Ascending aorta (tissue), 2 donors: Measurements from ENCODE around the gene TUBB3. TPM values are rescaled to one million over a fixed set of nuclear protein-coding genes. Genes with fewer than 3 reads are reported as not detected.

ENCODE experiments used
- DNase-seq, 2 donors: peaks; one replicate each; pipeline ENCODE4 v3.0.0-alpha.2; 2019; ENCODE audit warnings: low spot score in 2 of 2
- H3K27ac ChIP-seq, 2 donors: fragments of 200-600 bp; sonication (generic); one replicate each; pipeline ENCODE4 v1.5.1; 2016 to 2017; ENCODE audit warnings: mild to moderate bottlenecking in 1 of 2
- H3K27me3 ChIP-seq: fragments of 200-600 bp; sonication (generic); one replicate; pipeline ENCODE4 v1.5.1; 2017
- H3K36me3 ChIP-seq, 2 donors: fragments of 200-600 bp; sonication (generic); one replicate each; pipeline ENCODE4 v1.5.1; 2016
- H3K4me1 ChIP-seq, 2 donors: fragments of 200-600 bp; sonication (generic); one replicate each; pipeline ENCODE4 v1.5.1; 2016 to 2017; ENCODE audit warnings: mild to moderate bottlenecking in 1 of 2
- H3K4me3 ChIP-seq, 2 donors: fragments of 200-600 bp; sonication (generic); one replicate each; pipeline ENCODE4 v1.5.1; 2016 to 2017; ENCODE audit warnings: mild to moderate bottlenecking in 1 of 2
- H3K9me3 ChIP-seq, 2 donors: fragments of 200-600 bp; sonication (generic); one replicate each; pipeline ENCODE4 v1.5.1; 2016
- CTCF ChIP-seq, 3 experiments: fragments of 200-600 bp in 2 of 3; fragments of 450-650 bp in 1 of 3; sonication (generic) in 2 of 3; IDR thresholded peaks; one replicate each; pipeline ENCODE4 v1.5.1; 2016 to 2019; ENCODE audit warnings: antibody characterized with exemption in 3 of 3, mild to moderate bottlenecking in 1 of 3, moderate library complexity in 1 of 3
- intact Hi-C: fragments of 100-400 bp; cut with DNase I; formaldehyde crosslinking; loops from one replicate; pipeline ENCODE4 v1.15.1; 2023
- total RNA-seq: library from RNA; depleted of rRNA; stranded (reverse); fragments of >200 nt; gene quantifications from one replicate; pipeline ENCODE4 v1.1.0, GENCODE V29; 2016

Gene TUBB3
- total RNA-seq, 1 donor from 2014 or later: 2.3 TPM

- no peak overlapping the region for H3K4me3 ChIP-seq
- no peaks in the 10 kb centered on the region for H3K27me3 ChIP-seq
- no peak overlapping the region for H3K27ac ChIP-seq
- no peaks in the 10 kb centered on the region for H3K4me1 ChIP-seq
- DNase-seq: no peak
- H3K36me3 ChIP-seq: peaks cover 55 to 73% of the 10 kb centered on the region in 2 donors
- intact Hi-C loops: no loop called here
- no peaks in the 10 kb centered on the region for H3K9me3 ChIP-seq
- TF ChIP-seq CTCF (IDR thresholded peaks at IDR 0.05): no peak
Observed at GRCh38 chr16:89981414-89981813, 58.3 kb downstream of the TUBB3 start.

- no peak overlapping the region for H3K4me3 ChIP-seq
- no peaks in the 10 kb centered on the region for H3K27me3 ChIP-seq
- TF ChIP-seq CTCF (IDR thresholded peaks at IDR 0.05): no peak
- peaks cover 62 to 81% of the 10 kb centered on the region in 2 donors for H3K36me3 ChIP-seq
- no peaks in the 10 kb centered on the region for H3K4me1 ChIP-seq
- no peak for DNase-seq
- H3K27ac ChIP-seq: no peak overlapping the region
- intact Hi-C loops: no loop called here
- H3K9me3 ChIP-seq: no peaks in the 10 kb centered on the region
Observed at GRCh38 chr16:89982318-89982717, 59.2 kb downstream of the TUBB3 start.

- no peak overlapping the region for H3K4me3 ChIP-seq
- no peak overlapping the region for H3K27ac ChIP-seq
- intact Hi-C loops: no loop called here
- no peak for DNase-seq
- no peaks in the 10 kb centered on the region for H3K27me3 ChIP-seq
- no peaks in the 10 kb centered on the region for H3K9me3 ChIP-seq
- TF ChIP-seq CTCF (IDR thresholded peaks at IDR 0.05): no peak
- peaks cover 58 to 73% of the 10 kb centered on the region in 2 donors for H3K36me3 ChIP-seq
- no peaks in the 10 kb centered on the region for H3K4me1 ChIP-seq
Observed at GRCh38 chr16:89983536-89983935, 60.4 kb downstream of the TUBB3 start.

- intact Hi-C loops: no loop called here
- no peak for DNase-seq
- Histone ChIP-seq H3K4me3 (no peak overlapping the region), H3K36me3 (peaks cover 61 to 75% of the 10 kb centered on the region in 2 donors), H3K27me3 (no peaks in the 10 kb centered on the region), H3K27ac (no peak overlapping the region), H3K4me1 (no peaks in the 10 kb centered on the region), H3K9me3 (no peaks in the 10 kb centered on the region)
- TF ChIP-seq CTCF (IDR thresholded peaks at IDR 0.05): no peak
Observed at GRCh38 chr16:89984216-89984615, 61.1 kb downstream of the TUBB3 start.

GRCh38 chr16:89985219-89985618 is 62.1 kb downstream of the TUBB3 start:
- Histone ChIP-seq H3K36me3 (peaks cover 61 to 68% of the 10 kb centered on the region in 2 donors), H3K4me1 (no peaks in the 10 kb centered on the region), H3K4me3 (no peak overlapping the region), H3K27me3 (no peaks in the 10 kb centered on the region), H3K9me3 (no peaks in the 10 kb centered on the region), H3K27ac (no peak overlapping the region)
- intact Hi-C loops: no loop called here
- TF ChIP-seq CTCF (IDR thresholded peaks at IDR 0.05): no peak
- DNase-seq: no peak

Other genes starting within 250 kb of the TUBB3 start
- gene CDK10, start 236.7 kb upstream of the TUBB3 start, total RNA-seq: 141 TPM
- 34.7 TPM for gene SPATA2L, start 221.6 kb upstream of the TUBB3 start, total RNA-seq
- 17.2 TPM for gene VPS9D1, start 202.4 kb upstream of the TUBB3 start, total RNA-seq
- gene ZNF276, start 201.8 kb upstream of the TUBB3 start, total RNA-seq: 30.7 TPM
- gene FANCA, start 106.7 kb upstream of the TUBB3 start, total RNA-seq: 68.1 TPM
- not detected for gene SPIRE2, start 94.9 kb upstream of the TUBB3 start, total RNA-seq
- gene TCF25, start 49.8 kb upstream of the TUBB3 start, total RNA-seq: 237 TPM
- 13.2 TPM for gene MC1R, start 4.5 kb upstream of the TUBB3 start, total RNA-seq
- gene DEF8, start 25.4 kb downstream of the TUBB3 start, total RNA-seq: 34.5 TPM
- gene DBNDD1, start 96.1 kb downstream of the TUBB3 start, total RNA-seq: 2.7 TPM
- not detected for gene PRDM7, start 154.0 kb downstream of the TUBB3 start, total RNA-seq